GM18861 (cell line): ENCODE measurements around the gene PGLYRP4.
A peak's percentile ranks its signal among the peaks of the same experiment; 100 is the strongest.
"Not testable (repeated sequence)": the region's sequence is repeated elsewhere in the genome, so short reads cannot be mapped to it uniquely, and the experiment has no call there.

ENCODE experiments used
- ATAC-seq: cut with Tn5 transposase; IDR thresholded peaks from one replicate; pipeline ENCODE4 v1.9.1; 2021; ENCODE audit not compliant: unreplicated experiment

Gene PGLYRP4

DNA sequence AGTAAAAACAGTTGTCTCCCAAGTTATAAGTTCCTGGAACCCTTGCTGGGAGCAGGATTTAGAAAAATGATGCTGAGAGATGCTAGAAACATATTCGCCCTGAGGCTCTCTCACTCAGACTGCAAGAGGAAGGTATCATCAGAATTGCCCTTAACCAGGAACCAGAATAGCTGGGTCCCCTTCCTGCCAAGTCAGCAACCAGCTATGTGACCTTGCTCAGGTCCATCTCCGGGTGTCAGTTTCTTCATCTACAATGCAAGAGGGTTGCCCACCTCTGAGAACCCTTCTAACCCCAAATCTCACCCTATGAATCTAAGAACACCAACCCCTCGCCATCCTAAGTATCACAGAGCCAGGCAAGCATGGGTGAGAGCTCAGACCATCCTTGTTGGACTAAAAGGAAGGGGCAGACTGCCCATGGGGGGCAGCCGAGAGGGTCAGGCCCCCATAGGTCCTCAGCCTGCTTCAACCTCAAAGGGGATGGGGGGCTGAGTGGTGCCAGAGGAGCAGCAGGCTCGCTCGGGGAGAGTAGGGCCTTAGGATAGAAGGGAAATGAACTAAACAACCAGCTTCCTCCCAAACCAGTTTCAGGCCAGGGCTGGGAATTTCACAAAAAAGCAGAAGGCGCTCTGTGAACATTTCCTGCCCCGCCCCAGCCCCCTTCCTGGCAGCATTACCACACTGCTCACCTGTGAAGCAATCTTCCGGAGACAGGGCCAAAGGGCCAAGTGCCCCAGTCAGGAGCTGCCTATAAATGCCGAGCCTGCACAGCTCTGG, 8.6 kb upstream of the PGLYRP4 start:
- ATAC-seq = no peak

DNA sequence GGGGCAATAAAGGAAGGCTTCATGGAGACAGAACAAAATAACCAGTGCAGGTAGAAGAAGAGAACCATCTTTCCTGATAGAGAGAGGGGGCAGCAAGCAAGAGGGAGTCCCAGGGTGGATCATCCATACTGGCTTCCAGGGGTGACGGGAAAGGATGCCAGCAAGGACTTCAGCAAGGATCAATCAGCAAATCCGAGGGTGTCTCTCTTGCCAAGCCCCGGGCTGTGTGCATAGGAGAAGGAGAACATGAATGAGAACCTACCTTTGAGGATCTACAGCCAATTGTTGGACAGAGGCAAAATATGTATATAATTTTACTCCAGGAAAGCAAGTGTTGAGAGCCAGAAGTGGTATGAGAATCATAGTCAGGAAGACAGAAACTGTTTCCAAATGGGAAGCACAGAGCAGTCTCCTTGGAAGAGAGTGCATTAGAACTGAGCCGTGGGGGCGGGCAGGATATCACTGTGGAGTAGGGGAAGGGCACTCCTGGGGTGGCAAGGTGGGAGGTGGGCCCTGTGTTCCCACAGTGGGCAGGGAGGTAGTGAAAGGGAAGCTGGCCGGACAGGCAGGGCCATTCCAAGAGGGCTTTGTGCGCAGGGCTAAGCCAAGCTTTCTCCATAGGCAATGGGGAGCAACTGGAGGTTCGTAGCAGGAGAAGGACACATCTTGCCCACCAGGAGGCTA, 7.9 kb upstream of the PGLYRP4 start:
- no peak for ATAC-seq

DNA sequence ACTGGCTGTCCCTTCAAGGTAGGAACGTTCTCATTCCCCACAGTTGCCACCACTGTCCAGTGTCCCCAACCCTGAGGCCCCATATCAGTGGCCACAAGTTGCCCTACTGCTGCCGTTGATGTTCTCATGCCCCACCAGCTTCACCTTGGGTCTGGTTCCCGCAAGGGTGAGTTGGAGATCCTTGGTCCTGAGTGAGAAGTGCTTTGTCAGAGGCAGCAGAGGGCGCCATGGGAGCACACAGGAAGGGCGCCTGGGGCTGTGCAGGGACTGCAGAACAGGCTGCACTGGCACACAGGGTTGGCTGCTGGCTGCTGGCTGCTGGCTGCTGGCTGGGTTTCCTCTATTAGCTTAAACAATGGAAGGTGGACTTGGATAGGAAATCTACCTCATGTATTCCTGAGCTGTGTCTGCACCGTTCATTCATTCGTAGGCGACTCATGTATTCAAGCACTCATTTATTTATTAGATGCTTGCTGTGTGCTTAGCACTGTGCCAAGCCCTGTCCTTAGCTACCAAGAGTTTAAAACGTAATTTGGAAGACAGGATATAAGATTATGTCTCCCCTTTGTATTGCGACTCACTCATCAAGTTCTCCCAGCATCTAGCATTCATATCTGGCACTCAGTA, 6.9 kb upstream of the PGLYRP4 start:
- ATAC-seq = no peak

DNA sequence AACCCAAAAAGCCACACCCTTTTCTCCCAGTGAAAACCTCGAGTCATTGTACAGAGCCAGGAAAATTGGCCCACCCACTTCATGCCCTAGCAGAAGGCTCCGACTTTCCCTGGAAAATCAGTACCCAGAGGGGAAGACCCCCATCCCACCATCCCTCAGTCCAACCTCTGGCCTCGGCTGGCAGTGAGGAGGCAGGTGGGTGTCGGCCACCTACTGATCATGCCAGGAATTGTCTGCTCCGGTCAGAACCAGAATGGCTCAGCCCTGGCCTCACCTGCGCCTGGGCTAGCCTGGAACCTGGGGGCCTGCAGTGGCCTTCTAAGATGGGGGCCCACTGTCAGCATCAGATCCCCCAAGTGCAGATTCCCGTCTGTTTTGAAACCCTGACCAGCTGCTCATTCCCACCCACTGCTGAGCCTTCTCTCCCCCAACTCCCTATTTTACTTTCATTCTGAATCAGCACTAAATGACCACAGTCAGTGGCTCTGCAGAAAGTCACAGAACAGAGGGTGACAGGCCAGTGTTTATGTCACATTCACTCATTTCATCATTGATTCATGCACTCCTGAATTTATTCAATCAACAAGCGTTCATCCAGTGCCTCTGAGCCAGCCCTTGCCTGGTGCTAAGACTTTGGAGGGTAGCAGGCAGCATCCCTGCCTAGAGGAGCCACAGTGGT, 6.0 kb upstream of the PGLYRP4 start:
- ATAC-seq = no peak

DNA sequence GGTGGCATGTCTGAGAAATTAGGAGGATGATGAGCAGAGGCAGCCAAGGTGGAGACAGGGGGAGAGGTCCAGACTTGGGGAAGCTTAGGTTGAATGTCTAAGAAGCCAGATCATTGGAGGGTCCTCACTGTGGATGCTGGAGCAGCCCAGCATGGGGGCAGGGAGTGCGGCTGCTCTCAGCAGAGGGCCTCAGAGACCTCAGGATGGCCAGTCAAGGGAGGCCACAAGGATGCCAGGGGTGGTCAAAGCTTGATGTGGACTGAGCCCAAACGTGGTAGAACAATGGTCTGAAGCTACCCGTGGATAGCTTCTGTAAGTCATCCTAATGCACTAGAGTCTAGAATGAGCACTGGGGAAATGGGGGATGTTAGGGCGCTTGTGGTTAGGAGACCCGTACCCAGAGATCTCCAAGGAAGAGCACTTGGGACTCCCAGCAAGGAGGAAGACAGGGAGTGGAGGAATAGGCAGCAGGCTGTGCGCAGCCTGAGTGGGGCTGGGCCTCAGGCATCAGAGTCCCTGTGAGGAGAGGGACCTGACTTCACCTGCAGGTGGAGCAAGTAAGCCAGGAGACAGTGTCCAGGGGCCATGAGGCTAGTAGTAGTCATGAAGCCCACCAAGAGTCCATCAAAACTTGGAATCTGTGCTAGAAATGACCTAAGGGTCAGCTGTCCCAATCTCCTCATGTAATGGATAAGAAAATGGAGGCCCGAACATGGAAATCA, 4.7 kb upstream of the PGLYRP4 start:
- no peak for ATAC-seq

DNA sequence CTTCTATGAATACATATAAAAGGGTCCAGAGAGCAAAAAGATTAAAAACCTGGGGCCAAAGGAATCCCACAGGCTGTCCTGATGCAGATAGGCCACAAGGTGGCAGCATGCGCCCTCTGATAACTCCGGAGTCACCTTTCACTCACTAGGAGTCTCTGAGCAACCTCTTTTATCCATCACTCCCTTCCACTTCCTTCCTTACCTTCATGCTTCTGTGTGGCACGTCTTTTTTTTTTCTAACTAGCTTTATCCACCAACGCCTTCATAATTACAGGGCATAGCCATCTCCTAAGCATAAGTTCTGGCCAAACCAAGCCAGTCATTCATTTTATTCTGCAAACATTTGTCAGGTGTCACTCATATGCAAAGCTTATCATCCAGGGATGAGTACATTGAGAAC, 3.9 kb upstream of the PGLYRP4 start:
- ATAC-seq = peak; percentile 42

DNA sequence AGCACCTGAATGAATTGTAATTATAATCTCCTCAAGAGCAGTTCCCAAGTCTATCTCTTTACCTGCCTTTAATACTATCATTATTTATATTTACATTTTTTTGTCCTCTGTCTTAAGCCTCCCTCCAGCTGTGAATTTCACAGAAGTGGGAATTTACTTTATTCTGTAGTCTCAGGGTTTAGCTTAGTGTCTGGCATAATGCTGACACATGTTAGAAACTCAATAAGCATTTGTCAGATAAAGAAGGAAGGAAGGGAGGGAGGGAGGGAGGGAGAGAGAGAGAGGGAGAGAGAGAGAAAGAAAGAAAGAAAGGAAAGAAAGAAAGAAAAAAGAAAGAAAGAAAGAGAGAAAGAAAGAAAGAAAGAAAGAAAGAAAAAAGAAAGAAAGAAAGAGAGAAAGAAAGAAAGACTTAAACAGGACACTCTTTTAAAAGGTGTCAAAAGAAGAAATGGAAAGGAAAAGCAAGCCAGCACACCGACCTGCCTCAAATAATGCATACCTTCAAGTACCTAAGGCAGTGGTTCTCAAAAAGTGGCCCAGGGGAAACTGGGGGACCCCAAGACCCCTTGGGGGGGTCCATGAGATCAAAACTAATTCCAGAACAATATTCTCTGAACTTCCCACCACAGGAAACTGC, 1.8 kb upstream of the PGLYRP4 start:
- no peak for ATAC-seq

DNA sequence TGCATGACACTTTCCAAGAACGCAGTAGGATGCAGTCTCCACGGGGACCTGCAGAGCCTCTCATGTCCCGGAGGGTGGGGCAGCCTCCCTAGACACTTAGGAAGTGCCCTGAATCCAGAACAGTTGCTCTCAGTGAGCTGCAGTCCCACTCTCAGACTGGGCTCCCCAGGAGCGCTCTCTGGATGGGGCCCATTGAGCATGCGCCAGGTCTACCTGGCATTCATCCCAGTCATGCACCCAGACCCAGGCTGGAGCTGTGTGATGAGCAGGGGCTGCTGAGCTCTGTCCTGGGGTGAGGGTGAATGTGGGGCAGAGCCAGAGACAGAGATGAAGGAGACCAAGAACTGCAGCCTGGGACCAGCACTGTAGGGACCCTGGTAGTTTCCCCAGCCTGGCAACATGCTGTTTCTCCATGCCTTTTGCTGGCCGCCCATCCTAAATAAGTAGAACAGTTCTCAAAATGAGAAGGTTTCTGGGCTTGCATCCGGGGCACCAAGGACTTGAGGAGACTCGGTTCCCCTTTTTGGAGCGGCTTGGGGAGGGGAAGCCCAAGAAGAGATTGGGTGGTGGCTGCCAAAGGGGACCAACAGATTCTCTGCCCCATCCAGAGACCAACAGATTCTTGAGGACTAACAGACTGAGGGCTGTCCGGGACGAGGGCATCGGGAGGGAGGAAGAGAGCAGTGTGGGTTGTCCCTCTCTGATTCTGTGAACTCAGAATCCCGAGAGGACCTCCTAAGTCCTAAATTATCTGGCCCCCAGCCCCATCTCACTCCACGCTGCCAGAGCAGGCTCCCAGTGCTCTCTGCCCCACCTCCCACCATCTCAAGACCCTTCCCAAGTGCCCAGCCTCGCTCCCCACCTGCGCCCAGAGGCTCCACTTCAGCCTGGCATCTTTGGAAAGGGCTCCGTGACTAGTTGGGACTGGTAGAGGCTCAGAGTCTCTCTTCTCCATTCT, 1.0 kb upstream of the PGLYRP4 start:
- ATAC-seq = no peak

DNA sequence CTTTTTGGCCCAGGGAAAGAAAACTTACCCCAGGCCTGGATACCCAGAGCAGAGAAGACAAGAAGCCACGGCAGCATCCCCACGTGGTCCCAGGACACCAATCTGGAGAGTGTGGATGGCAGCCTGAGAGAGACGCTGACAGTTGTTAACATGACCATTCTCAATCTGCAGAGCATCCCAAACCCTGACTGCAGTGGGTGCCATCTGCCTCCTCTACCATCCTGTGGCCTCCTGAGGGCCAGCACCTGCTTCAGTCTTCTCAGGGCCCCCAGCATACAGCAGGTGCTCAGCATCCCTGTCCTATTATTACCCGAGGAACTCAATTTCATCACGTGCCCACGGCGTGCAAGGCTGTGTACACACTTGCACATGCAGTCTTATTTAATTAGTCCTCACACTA, 785 bp downstream of the PGLYRP4 start:
- no peak for ATAC-seq

DNA sequence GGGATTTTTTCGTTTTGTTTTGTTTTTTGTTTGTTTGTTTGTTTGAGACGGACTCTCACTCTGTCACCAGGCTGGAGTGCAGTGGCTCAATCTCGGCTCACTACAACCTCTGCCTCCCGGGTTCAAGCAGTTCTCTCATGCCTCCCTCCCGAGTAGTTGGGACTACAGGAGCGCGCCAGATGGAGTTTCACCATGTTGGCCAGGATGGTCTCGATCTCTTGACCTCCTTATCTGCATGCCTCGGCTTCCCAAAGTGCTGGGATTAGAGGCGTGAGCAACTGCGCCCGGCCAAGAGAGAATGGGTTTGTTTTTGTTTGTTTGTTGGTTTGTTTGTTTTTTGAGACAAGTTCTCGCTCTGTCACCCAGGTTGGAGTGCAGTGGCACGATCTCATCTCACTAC, 1.6 kb downstream of the PGLYRP4 start:
- not testable (repeated sequence) for ATAC-seq

DNA sequence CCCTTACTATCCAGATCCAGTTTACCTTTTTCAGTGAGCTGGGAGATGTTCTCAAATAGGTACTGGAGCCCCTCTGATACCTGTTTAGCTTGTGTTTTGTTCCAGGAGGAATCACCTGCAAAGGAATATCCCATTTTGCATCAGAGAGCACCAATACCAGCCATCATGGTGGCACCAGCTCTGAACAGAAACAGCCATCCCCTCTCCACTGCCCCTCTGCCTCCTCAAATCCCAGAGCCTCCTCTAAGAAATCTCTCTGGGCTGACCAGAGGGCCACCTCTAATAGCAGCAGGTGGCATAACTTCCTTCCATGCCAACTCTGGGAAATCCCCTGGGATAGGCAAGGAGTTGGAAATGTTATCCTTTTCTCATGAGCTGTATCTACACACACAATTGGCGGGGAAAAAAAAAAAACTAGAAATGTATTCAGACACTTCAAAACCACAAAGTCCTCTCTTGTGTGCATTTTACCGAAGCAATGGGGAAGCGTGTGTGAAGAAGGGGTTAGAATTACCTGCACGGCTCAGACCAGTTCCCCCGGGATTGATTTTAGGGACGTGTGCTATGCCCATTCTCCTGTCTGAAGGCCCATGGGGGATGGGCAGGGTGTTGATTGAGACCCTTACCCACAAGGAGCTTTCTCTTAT, 2.4 kb downstream of the PGLYRP4 start:
- no peak for ATAC-seq

DNA sequence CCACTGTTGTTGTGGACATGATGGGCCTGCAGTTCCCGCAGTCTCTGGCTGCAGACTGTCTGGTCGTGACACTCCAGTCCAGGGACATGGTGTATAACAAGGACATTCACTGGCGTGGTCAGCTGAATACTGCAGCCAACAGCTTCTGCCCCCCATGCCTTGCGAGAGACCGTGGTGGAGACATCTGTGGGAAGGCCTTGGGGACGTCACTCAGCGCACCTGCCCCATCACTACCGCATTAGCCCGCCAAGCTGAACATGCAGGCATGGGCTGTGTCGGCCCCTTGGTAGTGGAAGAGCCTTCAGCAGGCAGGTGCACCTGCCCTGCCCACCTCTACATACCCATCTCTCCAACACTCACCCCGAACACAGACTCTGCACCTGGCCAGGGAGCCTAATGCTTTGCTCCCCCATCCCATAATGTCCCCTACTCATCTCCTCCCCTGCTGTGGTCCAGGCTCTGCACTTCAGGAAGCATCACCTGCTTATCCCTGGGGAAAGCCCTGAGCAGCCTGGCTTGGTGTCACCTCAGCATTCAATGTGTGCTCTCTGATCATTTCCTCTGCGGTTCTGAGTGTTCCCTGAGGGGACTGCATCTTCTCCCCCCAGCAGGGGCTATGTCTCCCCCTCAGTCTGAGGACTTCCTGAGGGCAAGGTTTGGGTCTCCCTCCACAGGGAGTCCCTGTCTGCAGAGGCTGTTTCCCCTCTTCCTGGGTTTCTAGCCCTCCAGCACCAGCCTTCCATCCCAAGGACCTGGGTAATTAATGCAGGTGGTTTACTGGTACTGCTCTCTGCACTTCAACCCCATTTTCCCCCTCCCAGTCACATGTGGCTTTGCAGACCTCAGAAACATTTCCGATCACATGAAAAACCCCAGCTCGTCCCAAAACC, 3.2 kb downstream of the PGLYRP4 start:
- no peak for ATAC-seq

DNA sequence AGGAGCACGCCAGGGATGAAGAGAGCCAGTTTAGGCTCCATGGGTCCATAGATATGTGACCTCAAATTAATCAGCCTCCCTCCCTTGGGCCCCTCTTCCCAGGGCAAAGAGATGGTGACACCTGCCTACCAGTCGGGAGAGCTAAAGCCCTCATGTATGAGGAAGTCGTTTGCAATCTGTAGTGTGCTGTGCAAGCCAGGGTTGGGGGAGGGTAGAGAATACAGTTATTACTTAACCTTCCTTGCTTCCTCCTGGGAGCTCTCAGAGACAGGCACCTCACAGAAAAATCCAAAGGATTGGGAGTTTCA, 4.0 kb downstream of the PGLYRP4 start:
- no peak for ATAC-seq

DNA sequence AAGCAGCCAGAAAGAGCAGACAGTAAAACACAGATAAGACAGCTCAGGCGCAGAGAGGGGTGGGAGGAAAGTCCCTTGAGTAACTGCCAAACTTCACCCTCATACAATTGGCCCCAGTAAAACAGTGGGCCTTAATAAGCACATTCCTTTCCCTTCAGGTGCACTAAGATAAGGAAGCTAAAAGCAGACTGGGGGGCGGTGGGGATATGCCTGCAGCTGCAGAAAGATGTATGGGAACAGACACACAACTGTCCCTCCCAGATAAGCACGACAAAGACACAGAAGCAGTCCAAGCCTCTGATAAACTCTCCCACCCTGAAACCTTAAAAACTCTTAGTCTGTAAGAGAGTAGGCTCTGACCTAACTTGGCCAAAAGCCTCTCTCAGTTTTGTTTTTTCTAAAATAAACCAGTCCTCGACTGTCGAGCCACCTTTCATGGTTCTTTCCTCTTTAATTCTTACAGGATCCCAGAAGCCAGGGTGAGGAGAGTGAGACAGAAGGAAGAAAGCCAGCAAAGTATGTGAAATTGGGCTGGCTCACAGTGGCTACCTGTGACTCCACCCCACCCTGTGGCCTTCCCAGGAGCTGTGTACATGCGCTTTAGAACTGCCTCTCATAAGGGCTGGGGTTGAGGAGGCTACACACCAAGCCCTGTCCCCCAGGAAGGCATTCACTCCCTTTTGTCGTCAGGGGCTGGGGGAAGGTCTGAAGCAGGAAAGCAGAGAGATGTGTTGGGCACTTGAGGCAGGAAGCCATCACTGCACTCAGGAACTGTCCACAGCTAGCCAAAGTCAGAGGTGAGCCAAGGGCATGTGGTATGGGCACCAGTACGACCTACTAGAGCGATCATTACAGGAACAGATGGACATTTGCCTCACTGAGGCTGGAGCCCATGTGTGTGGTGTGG, 4.6 kb downstream of the PGLYRP4 start:
- ATAC-seq = no peak

DNA sequence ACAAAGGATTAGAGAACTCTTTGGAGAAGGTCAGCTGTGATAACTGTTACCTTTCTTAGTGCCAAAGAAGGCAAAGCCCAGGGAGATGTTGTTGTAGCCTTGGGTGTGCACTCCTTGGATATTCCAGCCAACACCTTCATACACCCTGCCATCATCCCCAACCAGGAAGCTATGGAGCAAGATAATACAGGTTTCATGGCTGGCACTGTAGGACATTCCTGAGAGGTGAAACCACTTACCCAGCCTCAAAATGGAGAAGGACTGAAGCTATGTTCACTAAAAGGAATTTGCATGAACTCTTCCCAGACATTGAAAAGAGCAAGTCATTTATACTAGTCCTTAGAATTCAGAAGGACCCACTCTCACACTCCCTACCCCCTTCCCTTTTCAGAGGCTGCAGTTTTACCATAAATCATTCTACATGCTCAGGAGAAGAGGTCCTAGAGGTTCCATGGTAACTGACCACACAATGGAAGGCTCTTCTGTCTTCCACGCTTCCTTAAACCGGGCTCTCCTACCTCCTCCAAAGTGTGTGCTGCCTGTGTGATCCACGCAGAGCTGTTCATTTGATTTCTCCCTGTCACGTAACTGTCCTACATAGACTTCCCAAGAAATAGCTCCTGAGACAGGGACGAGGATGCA, 5.5 kb downstream of the PGLYRP4 start:
- ATAC-seq = no peak

DNA sequence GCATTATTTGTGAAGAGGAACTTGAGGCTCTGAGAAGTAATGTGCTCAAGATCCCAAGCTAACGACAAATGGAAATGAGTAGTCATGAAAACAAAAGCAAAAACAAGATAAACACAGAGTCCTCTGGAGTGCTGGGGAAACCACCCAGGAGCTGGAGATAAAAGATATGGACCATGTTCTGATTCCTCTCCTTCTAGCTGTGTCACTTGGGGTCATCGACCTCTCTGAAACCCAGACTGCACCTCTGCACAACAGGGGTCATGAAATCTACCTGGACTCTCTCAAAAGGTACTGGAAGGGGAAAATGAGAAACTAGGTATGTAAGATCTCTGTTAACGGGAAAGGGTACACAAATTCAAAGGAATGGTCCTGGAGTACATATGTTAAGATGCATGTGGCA, 6.5 kb downstream of the PGLYRP4 start:
- ATAC-seq = no peak
